Islet precursor cell (in vitro differentiated cells): ENCODE results near the gene ENTREP3.

Experiments used
- DNase-seq: peaks from one replicate; pipeline ENCODE4 v3.0.0-alpha.2; 2018

ENTREP3 gene

GRCh38 chr1:155277902-155278688 lies 22.8 kb upstream of the ENTREP3 start:
- DNase-seq: peak; percentile 96

DNA sequence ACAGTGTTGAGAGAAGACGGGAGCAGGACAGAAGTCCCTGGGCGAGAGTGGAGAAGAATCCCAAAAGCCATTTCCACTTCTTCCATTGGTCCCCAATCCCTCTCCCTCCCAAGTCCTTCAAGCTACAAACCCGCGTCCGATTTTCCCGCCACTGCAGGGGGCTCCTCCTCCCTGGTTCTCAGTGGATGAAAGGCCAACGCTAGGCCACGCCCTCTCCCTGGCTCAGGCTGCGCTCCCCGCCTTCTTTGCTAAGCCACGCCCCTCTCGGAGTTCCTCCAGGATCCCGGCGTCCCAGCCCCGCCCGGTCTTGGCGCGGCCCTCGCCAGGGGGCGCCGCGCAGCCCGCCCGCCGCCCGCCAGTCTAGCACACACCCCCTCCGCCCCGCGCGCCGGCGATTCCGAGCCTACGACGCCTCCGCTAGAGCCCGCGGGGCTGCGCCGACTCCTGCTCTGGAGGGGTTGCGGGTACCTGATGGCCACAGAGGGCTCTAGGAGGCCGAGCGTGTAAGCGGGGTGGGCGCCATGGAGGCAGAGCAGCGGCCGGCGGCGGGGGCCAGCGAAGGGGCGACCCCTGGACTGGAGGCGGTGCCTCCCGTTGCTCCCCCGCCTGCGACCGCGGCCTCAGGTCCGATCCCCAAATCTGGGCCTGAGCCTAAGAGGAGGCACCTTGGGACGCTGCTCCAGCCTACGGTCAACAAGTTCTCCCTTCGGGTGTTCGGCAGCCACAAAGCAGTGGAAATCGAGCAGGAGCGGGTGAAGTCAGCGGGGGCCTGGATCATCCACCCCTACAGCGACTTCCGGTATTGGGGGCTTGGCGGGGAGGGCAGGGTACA lies 22.0 kb upstream of the ENTREP3 start, which contains the start of gene HCN3:
HCN3 (plus strand) TSS at position 394 of the 832 bp plus-strand sequence; CDS start at position 522, 128 bp downstream.
- DNase-seq: peak; percentile 98

DNA sequence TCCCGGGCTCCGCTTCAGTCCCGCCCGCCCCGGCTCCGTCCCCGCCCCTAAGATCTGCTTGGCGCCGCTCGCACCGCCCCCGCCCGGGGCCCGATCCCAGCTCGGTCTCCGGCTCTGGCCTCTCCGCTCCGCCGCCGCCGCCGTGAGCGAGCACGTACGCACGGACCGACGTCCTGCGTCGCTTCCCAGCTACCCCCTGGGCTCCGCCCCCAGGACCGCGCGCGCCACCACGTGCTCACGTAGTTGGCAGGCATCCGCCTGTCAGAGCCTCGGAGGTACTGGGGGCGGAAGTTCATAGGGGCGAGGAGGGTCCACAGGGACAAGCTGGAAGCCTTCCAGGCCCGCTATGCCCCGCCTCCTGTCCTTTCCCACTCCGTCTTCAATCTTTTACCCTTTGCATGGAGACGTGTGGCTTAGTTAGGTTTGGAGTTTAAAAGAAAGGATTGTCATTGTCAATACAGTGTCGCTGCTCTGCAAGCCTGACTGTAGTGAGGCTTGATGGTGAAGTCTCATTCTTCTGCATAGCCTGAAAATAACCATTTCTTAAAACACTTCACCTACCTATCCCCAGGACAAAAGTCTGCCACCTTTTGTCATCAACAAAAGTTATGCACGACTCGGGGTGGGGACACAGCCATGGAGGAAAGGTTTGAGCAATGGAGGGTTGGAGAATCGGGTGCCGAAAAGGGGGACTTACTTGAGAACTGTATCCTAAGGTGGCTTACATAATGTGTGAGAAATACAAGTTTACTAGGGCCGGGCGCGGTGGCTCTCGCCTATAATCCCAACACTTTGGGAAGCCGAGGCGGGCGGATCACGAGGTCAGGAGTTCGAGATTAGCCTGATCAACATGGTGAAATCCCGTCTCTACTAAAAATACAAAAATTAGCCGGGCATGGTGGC lies 18.3 kb upstream of the ENTREP3 start, which contains the start of gene CLK2:
CLK2 (minus strand) TSS at position 162 of the 903 bp plus-strand sequence. CDS start 2,527 bp downstream, outside the sequence.
- DNase-seq: peak; percentile 99

- no peak for DNase-seq
These were observed 17.4 kb upstream of the ENTREP3 start for GRCh38 chr1:155272466-155273342.

DNA sequence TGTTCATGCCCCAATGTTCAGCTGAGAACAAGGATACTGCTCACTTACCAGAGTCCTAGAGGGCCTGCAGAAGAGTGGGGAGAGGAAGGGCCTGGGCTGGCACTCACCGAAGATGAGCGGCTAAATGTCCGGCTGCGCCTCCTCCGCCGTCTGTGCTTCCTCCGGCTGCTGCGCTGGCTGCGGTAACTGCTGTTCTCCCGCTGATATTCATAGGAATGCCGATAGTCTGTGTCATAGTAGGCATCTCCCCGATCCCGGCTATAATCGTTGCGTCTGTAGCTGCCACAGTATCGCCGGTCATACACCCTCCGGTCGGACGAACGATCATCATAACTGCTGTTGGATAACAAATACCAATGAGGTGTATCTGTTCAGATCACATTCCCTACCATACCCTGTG lies 14.1 kb upstream of the ENTREP3 start:
- DNase-seq: no peak

GRCh38 chr1:155268630-155269029 lies 13.3 kb upstream of the ENTREP3 start:
- DNase-seq: no peak

DNA sequence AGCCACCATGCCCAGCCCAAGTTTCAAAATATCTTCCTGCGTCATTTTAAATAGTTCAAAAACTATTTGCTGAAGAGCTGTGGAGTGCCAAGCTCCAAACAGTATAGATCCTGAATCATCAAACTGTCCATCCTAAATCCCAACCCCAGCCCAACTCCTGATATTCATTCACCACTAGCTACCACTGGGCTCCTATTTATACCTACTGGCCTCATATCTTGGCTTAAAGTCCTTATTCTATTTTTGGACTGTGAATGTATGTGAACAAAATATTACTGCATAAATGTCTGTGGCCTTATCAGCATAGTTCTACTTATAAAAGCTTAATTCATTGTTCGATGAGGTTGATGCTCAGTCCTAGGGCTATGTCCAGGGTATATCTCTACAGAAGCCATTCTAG lies 12.1 kb upstream of the ENTREP3 start:
- no peak for DNase-seq

DNA sequence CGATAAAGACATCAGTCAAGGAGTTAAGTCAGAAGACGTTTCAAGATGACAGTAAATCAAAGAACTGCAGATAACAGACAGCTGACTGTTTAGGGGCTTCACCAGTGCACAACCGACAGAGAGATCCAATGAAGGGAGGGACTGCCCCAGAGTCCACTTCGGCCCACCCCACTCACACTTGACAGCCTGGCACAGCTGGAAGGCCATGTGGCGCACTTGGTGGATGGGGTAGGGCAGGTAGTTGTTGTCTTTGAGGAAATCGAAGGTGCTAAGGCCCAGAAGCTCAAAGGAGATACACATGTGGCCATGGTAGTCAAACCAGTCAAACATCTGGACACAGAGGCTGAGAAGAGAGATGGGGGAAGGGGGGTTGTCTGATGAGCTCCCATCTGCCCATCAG lies 11.3 kb upstream of the ENTREP3 start:
- DNase-seq: no peak

GRCh38 chr1:155263067-155263466 lies 7.8 kb upstream of the ENTREP3 start:
- DNase-seq: no peak

GRCh38 chr1:155261852-155262673 lies 6.8 kb upstream of the ENTREP3 start, which contains the start of gene SCAMP3:
Gene SCAMP3, minus strand, starts transcription at chr1:155262360. Its CDS starts 209 bp downstream, at chr1:155262151.
- DNase-seq: peak; percentile 99

DNA sequence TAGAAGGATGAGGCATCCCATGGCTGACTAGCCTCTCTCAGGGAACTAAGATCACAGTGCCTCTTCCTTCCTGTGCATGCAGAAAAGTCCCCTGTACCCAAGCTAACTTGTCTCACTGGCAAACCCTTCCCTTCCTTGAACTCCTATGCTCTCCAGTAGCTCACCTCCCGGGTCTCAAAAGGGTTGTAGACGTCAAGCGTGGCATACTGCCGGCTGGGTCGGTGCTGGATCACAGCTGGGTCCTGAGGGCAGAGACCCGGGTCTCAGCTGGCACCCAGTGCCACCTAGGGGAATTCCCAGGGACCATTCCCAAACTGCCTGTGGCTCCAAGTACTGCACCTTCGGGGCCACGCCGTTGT lies 6.2 kb upstream of the ENTREP3 start:
- no peak for DNase-seq

- DNase-seq: no peak
These were observed 5.0 kb upstream of the ENTREP3 start for GRCh38 chr1:155260276-155260675.

GRCh38 chr1:155256058-155256852 lies 972 bp upstream of the ENTREP3 start:
- no peak for DNase-seq

GRCh38 chr1:155254714-155255242 lies 505 bp downstream of the ENTREP3 start:
- DNase-seq: no peak

DNA sequence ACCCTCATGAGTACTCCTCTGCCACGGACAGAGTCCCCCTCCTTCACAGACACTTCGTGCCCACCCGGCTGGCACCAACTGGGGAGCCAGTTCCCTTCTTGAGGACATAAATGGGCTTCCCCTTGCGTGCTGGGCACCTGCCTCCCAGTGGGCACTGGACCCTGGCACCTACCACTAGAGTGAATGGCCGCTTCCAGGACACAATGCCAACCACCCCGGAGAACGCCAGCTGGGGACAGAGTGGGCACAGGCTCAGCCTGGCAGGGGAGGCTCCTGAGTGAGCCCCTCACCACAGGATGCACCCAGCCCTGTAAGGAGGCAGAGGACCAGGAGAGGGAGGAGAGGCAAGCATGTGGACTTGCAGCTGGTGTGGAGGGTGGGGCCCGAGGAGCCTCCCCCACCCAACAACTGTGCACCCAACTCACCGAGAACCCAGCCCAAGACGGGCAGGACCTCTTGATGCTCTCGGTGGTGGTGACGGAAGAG lies 1.0 kb downstream of the ENTREP3 start:
- DNase-seq: no peak

DNA sequence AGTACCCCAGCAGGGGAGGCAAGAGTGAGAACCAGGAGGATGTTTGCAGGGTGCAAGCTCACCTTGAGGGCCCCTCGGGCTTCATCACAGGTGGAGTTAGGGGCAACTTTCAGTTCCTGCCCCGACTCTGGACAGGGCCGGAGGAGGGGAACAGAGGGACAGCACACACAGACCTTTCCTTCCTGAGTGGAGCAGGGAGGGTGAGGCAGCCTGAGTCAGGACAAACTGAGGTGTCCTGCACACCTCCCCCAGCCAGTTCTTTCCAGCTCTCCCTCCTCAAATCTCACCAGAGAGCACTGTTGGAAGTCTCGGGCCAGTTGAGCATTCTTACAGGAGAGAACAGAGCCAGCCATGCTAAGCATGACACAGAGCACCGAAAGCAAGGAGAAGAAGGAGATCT lies 1.5 kb downstream of the ENTREP3 start:
- no peak for DNase-seq

GRCh38 chr1:155253208-155253607 lies 2.1 kb downstream of the ENTREP3 start:
- DNase-seq: no peak

DNA sequence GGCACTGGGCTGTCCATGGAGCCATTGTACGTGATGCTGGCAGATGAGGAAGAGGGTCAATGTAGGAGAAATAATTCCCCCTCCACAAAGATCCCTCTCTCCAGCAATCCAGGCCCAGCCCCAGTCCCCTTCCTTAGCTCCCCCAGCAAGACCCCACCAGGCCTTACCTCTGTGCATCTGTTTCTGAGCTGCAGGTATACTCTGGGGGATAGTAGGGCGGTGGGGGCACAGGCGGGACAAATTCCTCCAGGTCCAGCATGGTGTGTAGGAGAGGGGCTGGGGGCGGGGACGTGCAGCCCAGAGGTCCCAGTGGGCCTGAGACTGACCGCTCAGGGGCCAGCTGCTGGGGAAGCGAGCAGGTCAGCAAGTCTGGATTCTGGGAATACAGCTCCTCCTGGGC lies 3.7 kb downstream of the ENTREP3 start:
- DNase-seq: no peak
